GM19372 (cell line): Measurements from ENCODE around the gene UTS2B.
A peak's percentile ranks its signal among the peaks of the same experiment; 100 is the strongest.

Experiments used
- ATAC-seq: cut with Tn5 transposase; IDR thresholded peaks from one replicate; pipeline ENCODE4 v1.9.1; 2021; ENCODE audit warnings: mild to moderate bottlenecking, low read depth, moderate library complexity; ENCODE audit not compliant: unreplicated experiment

UTS2B gene

GRCh38 chr3:191353022-191353777 is 22.9 kb upstream of the UTS2B start:
- peak; percentile 43 for ATAC-seq

GRCh38 chr3:191352014-191352413 is 21.7 kb upstream of the UTS2B start:
- no peak for ATAC-seq

GRCh38 chr3:191350396-191351090 is 20.2 kb upstream of the UTS2B start:
- no peak for ATAC-seq

- ATAC-seq: no peak
These were observed 17.8 kb upstream of the UTS2B start for GRCh38 chr3:191348098-191348497.

GRCh38 chr3:191347228-191347627 is 16.9 kb upstream of the UTS2B start:
- ATAC-seq: no peak

GRCh38 chr3:191345334-191345733 is 15.0 kb upstream of the UTS2B start:
- ATAC-seq: no peak

- no peak for ATAC-seq
These were observed 13.6 kb upstream of the UTS2B start for GRCh38 chr3:191343913-191344312.

GRCh38 chr3:191343115-191343514 is 12.8 kb upstream of the UTS2B start:
- no peak for ATAC-seq

GRCh38 chr3:191342411-191342810 is 12.1 kb upstream of the UTS2B start:
- no peak for ATAC-seq

GRCh38 chr3:191342006-191342405 is 11.7 kb upstream of the UTS2B start:
- ATAC-seq: no peak

GRCh38 chr3:191340966-191341365 is 10.6 kb upstream of the UTS2B start:
- ATAC-seq: no peak

- no peak for ATAC-seq
These were observed 10.0 kb upstream of the UTS2B start for GRCh38 chr3:191340351-191340750.

- ATAC-seq: no peak
These were observed 9.1 kb upstream of the UTS2B start for GRCh38 chr3:191339316-191339917.

- ATAC-seq: no peak
These were observed 7.8 kb upstream of the UTS2B start for GRCh38 chr3:191338177-191338488.

GRCh38 chr3:191336833-191337232 is 6.5 kb upstream of the UTS2B start:
- ATAC-seq: peak; percentile 35

GRCh38 chr3:191334346-191334893 is 4.1 kb upstream of the UTS2B start:
- ATAC-seq: no peak

GRCh38 chr3:191333298-191333880 is 3.1 kb upstream of the UTS2B start:
- no peak for ATAC-seq

- no peak for ATAC-seq
These were observed 1.1 kb upstream of the UTS2B start for GRCh38 chr3:191331388-191331787.

GRCh38 chr3:191330530-191331048 is 263 bp upstream of the UTS2B start:
- no peak for ATAC-seq

- ATAC-seq: peak; percentile 72
These were observed 1.2 kb downstream of the UTS2B start, which contains the start of gene CCDC50 for GRCh38 chr3:191328962-191329653. Gene CCDC50, plus strand, starts transcription at chr3:191329394. Its CDS starts 281 bp downstream, at chr3:191329675.
